OCI-LY1 (cell line): ENCODE results near the gene DNAJC5G.
A peak's percentile ranks its signal among the peaks of the same experiment; 100 is the strongest.

ENCODE experiments used
- CTCF ChIP-seq: fragments of 200-600 bp; sonication (generic), shearing (Covaris generic); IDR thresholded peaks from 2 replicates; pipeline ENCODE4 v1.5.1; 2017; ENCODE audit warnings: mild to moderate bottlenecking, antibody characterized with exemption, low read length, moderate library complexity, mixed read lengths
- EZH2 ChIP-seq: fragments of 200-600 bp; sonication (generic), shearing (Covaris generic); IDR thresholded peaks from 2 replicates; pipeline ENCODE4 v1.8.0; 2017; ENCODE audit warnings: borderline replicate concordance, mixed run types, mild to moderate bottlenecking, antibody characterized with exemption, low read length, moderate library complexity, mixed read lengths

- TF ChIP-seq CTCF (peak; percentile 90), EZH2 (no peak)
These were observed 25.2 kb upstream of the DNAJC5G start for GRCh38 chr2:27249891-27250651.
